ENCODE measurements around the gene MECP2.
"Not testable (repeated sequence)": the region's sequence is repeated elsewhere in the genome, so short reads cannot be mapped to it uniquely, and the experiment has no call there.

MECP2 gene

GRCh38 chrX:153981771-153982533 lies 115.6 kb downstream of the MECP2 start:
- H4K20me1 ChIP-seq (ENCODE audit: low read depth, low read length), result no peaks in the 10 kb centered on the region

DNA sequence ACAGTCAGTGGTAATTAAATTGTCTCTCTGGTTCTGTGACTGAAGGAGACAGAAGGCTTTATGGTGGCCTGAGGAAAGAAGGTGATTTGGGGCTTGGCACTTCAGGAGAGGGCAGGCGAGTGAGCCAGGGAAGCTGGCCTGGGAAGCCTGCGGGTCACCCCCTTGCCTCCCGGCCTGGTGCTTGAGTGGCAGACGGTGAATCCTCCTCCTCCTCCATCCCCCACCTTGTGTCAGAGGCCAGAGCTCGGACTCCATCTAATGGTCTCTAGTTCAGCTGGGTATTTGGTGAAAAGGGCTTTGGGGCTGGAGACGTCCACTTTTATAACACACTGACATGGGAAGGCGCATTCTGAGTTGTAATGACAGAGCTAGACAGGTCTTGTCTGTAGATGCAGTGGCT lies 116.3 kb downstream of the MECP2 start:
- no peak overlapping the region for H3K9ac ChIP-seq (ENCODE audit: low read length)
- no peaks in the 10 kb centered on the region for H3K9me2 ChIP-seq (replicated peaks; ENCODE audit: insufficient read depth, low read length)
- H3K79me2 ChIP-seq (ENCODE audit: insufficient read depth, low read length), result no peaks in the 10 kb centered on the region
- H3K9me3 ChIP-seq (ENCODE audit: insufficient read depth, low read length), result no peaks in the 10 kb centered on the region
- no peaks in the 10 kb centered on the region for H4K20me1 ChIP-seq (ENCODE audit: low read depth, low read length)
- no peak for TF ChIP-seq EZH2phosphoT487 (conservative IDR thresholded peaks at IDR 0.05; ENCODE audit: low read length)
- TF ChIP-seq, protein P1, sequence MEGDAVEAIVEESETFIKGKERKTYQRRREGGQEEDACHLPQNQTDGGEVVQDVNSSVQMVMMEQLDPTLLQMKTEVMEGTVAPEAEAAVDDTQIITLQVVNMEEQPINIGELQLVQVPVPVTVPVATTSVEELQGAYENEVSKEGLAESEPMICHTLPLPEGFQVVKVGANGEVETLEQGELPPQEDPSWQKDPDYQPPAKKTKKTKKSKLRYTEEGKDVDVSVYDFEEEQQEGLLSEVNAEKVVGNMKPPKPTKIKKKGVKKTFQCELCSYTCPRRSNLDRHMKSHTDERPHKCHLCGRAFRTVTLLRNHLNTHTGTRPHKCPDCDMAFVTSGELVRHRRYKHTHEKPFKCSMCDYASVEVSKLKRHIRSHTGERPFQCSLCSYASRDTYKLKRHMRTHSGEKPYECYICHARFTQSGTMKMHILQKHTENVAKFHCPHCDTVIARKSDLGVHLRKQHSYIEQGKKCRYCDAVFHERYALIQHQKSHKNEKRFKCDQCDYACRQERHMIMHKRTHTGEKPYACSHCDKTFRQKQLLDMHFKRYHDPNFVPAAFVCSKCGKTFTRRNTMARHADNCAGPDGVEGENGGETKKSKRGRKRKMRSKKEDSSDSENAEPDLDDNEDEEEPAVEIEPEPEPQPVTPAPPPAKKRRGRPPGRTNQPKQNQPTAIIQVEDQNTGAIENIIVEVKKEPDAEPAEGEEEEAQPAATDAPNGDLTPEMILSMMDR (IDR thresholded peaks at IDR 0.05; ENCODE audit: insufficient read depth, low read length, poor library complexity, severe bottlenecking), result no peak
- H3K4me3 ChIP-seq (ENCODE audit: insufficient read depth, low read length, poor library complexity, severe bottlenecking), result no peak overlapping the region
- H3K36me3 ChIP-seq (ENCODE audit: low read length), result no peaks in the 10 kb centered on the region
- H3K4me2 ChIP-seq (ENCODE audit: low read depth, low read length, poor library complexity, severe bottlenecking), result no peak overlapping the region
- H3F3A ChIP-seq (ENCODE audit: insufficient read depth), result no peaks in the 10 kb centered on the region
- no peak overlapping the region for H2AFZ ChIP-seq (ENCODE audit: low read depth, low read length, severe bottlenecking)
- no peaks in the 10 kb centered on the region for H3K27me3 ChIP-seq (ENCODE audit: low read length)
- no peak overlapping the region for H3K27ac ChIP-seq (ENCODE audit: low read depth, low read length)

More at GRCh38 chrX:153981771-153982533, 115.6 kb downstream of the MECP2 start:
- Histone ChIP-seq H3K4me2 (ENCODE audit: low read depth, low read length, poor library complexity, severe bottlenecking) (no peak overlapping the region), H2AFZ (ENCODE audit: low read depth, low read length, severe bottlenecking) (no peak overlapping the region), H3K4me3 (ENCODE audit: insufficient read depth, low read length, poor library complexity, severe bottlenecking) (no peak overlapping the region), H3K27me3 (ENCODE audit: low read length) (no peaks in the 10 kb centered on the region), H3F3A (ENCODE audit: insufficient read depth) (no peaks in the 10 kb centered on the region), H3K9me3 (ENCODE audit: insufficient read depth, low read length) (no peaks in the 10 kb centered on the region), H3K36me3 (ENCODE audit: low read length) (no peaks in the 10 kb centered on the region), H3K9ac (ENCODE audit: low read length) (no peak overlapping the region), H3K27ac (ENCODE audit: low read depth, low read length) (no peak overlapping the region), H3K9me2 (replicated peaks; ENCODE audit: insufficient read depth, low read length) (no peaks in the 10 kb centered on the region), H3K79me2 (ENCODE audit: insufficient read depth, low read length) (no peaks in the 10 kb centered on the region)
- TF ChIP-seq, protein P1 (IDR thresholded peaks at IDR 0.05; ENCODE audit: insufficient read depth, low read length, poor library complexity, severe bottlenecking), result no peak
- no peak for TF ChIP-seq EZH2phosphoT487 (conservative IDR thresholded peaks at IDR 0.05; ENCODE audit: low read length)

- not testable (repeated sequence) for H3K9me2 ChIP-seq (replicated peaks; ENCODE audit: insufficient read depth, low read length); H3K27ac ChIP-seq (ENCODE audit: low read depth, low read length); H3K27me3 ChIP-seq (ENCODE audit: low read length); H3K9ac ChIP-seq (ENCODE audit: low read length); H3K79me2 ChIP-seq (ENCODE audit: insufficient read depth, low read length); H3F3A ChIP-seq (ENCODE audit: insufficient read depth); H3K4me2 ChIP-seq (ENCODE audit: low read depth, low read length, poor library complexity, severe bottlenecking); H3K36me3 ChIP-seq (ENCODE audit: low read length); H4K20me1 ChIP-seq (ENCODE audit: low read depth, low read length); H3K9me3 ChIP-seq (ENCODE audit: insufficient read depth, low read length); H3K4me3 ChIP-seq (ENCODE audit: insufficient read depth, low read length, poor library complexity, severe bottlenecking); H2AFZ ChIP-seq (ENCODE audit: low read depth, low read length, severe bottlenecking)
These were observed 117.1 kb downstream of the MECP2 start for GRCh38 chrX:153980394-153980793.

GRCh38 chrX:153974726-153975286 lies 122.7 kb downstream of the MECP2 start:
- peaks cover 17% of the 10 kb centered on the region for H3K79me2 ChIP-seq (ENCODE audit: insufficient read depth, low read length)
- H3K9me2 ChIP-seq (replicated peaks; ENCODE audit: insufficient read depth, low read length), result no peaks in the 10 kb centered on the region
- TF ChIP-seq, protein P1 (IDR thresholded peaks at IDR 0.05; ENCODE audit: insufficient read depth, low read length, poor library complexity, severe bottlenecking), result no peak
- TF ChIP-seq EZH2phosphoT487 (conservative IDR thresholded peaks at IDR 0.05; ENCODE audit: low read length), result no peak
- H3K36me3 ChIP-seq (ENCODE audit: low read length), result no peaks in the 10 kb centered on the region
- H3K27me3 ChIP-seq (ENCODE audit: low read length), result no peaks in the 10 kb centered on the region
- H3F3A ChIP-seq (ENCODE audit: insufficient read depth), result peaks cover 4% of the 10 kb centered on the region; the same call in 1 of the 2 replicates
- H3K9ac ChIP-seq (ENCODE audit: low read length), result no peak overlapping the region
- H2AFZ ChIP-seq (ENCODE audit: low read depth, low read length, severe bottlenecking), result no peak overlapping the region
- H3K9me3 ChIP-seq (ENCODE audit: insufficient read depth, low read length), result no peaks in the 10 kb centered on the region
- no peak overlapping the region for H3K4me2 ChIP-seq (ENCODE audit: low read depth, low read length, poor library complexity, severe bottlenecking)
- H3K27ac ChIP-seq (ENCODE audit: low read depth, low read length), result no peak overlapping the region
- H4K20me1 ChIP-seq (ENCODE audit: low read depth, low read length), result no peaks in the 10 kb centered on the region
- no peak overlapping the region for H3K4me3 ChIP-seq (ENCODE audit: insufficient read depth, low read length, poor library complexity, severe bottlenecking)
